Heart left ventricle (tissue), 16 donors: ENCODE results near the gene CELF2. TPM values are rescaled to one million over a fixed set of nuclear protein-coding genes. Genes with fewer than 3 reads are reported as not detected.

ENCODE experiments used
- ATAC-seq, 4 donors: fragments of 200-7000 bp; cut with Tn5 transposase; one replicate each; pipeline ENCODE4 v1.9.1; 2020 to 2022; ENCODE audit warnings: moderate library complexity in 4 of 4, mild to moderate bottlenecking in 3 of 4, moderate number of reproducible peaks in 1 of 4
- DNase-seq, 5 donors: peaks; one replicate each; pipeline ENCODE4 v3.0.0-alpha.2; 2020
- H3K27ac ChIP-seq, 12 donors: fragments of 200-600 bp; sonication (generic) in 4 of 12; one replicate each; pipeline versions ENCODE4 v1.5.0 to v1.8.0; 2016 to 2022; ENCODE audit warnings: mild to moderate bottlenecking in 2 of 12
- H3K27me3 ChIP-seq, 9 donors: fragments of 200-600 bp; sonication (generic) in 2 of 9; one replicate each; pipeline versions ENCODE4 v1.5.1 to v1.8.0; 2016 to 2022; ENCODE audit warnings: mild to moderate bottlenecking in 3 of 9
- H3K36me3 ChIP-seq, 9 donors: fragments of 200-600 bp; sonication (generic) in 2 of 9; one replicate each; pipeline versions ENCODE4 v1.5.0 to v1.8.0; 2018 to 2022; ENCODE audit warnings: mild to moderate bottlenecking in 2 of 9
- H3K4me1 ChIP-seq, 12 donors: fragments of 200-600 bp; sonication (generic) in 4 of 12; one replicate each; pipeline versions ENCODE4 v1.5.0 to v1.8.0; 2016 to 2022; ENCODE audit warnings: mild to moderate bottlenecking in 3 of 12
- H3K4me3 ChIP-seq, 12 donors: fragments of 200-600 bp; sonication (generic) in 4 of 12; one replicate each; pipeline versions ENCODE4 v1.5.0 to v1.8.0; 2017 to 2022; ENCODE audit warnings: mild to moderate bottlenecking in 9 of 12, moderate library complexity in 4 of 12
- H3K9me3 ChIP-seq, 12 donors: fragments of 200-600 bp; sonication (generic) in 4 of 12; one replicate each; pipeline versions ENCODE4 v1.5.0 to v1.8.0; 2016 to 2022; ENCODE audit warnings: mild to moderate bottlenecking in 1 of 12
- CTCF ChIP-seq, 12 donors: fragments of 200-600 bp; sonication (generic) in 4 of 12; IDR thresholded peaks; one replicate each; pipeline versions ENCODE4 v1.5.0 to v1.8.0; 2018 to 2022; ENCODE audit warnings: antibody characterized with exemption in 12 of 12, mild to moderate bottlenecking in 5 of 12
- POLR2A ChIP-seq, 2 donors: fragments of 450-650 bp; IDR thresholded peaks; one replicate each; pipeline ENCODE4 v1.6.1; 2017; ENCODE audit warnings: antibody characterized with exemption in 2 of 2, mild to moderate bottlenecking in 2 of 2, moderate library complexity in 2 of 2
- WGBS, 4 donors: extraction: QIAGEN DNeasy Blood & Tissue Kit in 2 of 4; methylation state at CpG; one replicate each; pipeline versions ENCODE4 v1.1.5 to v1.1.7; 2013 to 2018; 5-methylcytosine and 5-hydroxymethylcytosine counted together
- intact Hi-C, 10 donors: fragments of 100-400 bp; cut with DNase I; formaldehyde crosslinking; loops; one replicate each; pipeline versions ENCODE4 v1.11.1 to v1.14.2; 2022
- polyA plus RNA-seq, 2 donors: library from polyadenylated mRNA; stranded (reverse); fragments of 200-250 nt; gene quantifications; one replicate each; pipeline ENCODE4 v1.2.3, GENCODE V29; 2013
- total RNA-seq, 9 donors: library from RNA; depleted of rRNA in 2 of 9; stranded (reverse); fragments of >200 nt in 2 of 9; fragmentation: NEBNext Ultra II Directional in 3 of 9; extraction: Animal tissue kit (Norgen Biotek cat#: 25700) in 3 of 9; gene quantifications; one replicate each; pipeline versions ENCODE4 v1.1.0 to v1.2.4, GENCODE V29; 2016 to 2023
- donor health status: ischemic (EF 13 %, LVEDD 7.1; RV severe dilation, severe dysfunction).
- donor health status: healthy with polysubstance abuse.
- donor health status: DM: no; HTN: yes; CAD: no.
- donor health status: DM: no; HTN: no; CAD: no.
- donor health status: ischemic (EF 25% LVEDD 6.9; RV normal size, moderate dysfunction).
- donor health status: ischemic (EF 25% LVEDD 5.7; RV mildly dilated, moderate dysfunction).
- donor health status: healthy.
- donor health status: DM: yes; HTN: yes; CAD: no.
- donor health status: ischemic (EF 35%, LVEDD 5.7; RV mildly dilated, moderate dysfunction).
- donor health status: nonischemic (EF 11% LVEDD 7.7; RV severe dilation, severe dysfunction).
- donor health status: DM: yes; HTN: yes; CAD: no.
- donor health status: PGD.
- donor health status: ischemic (EF 29% LVEDD 5.4; RV normal size, mild dysfunction).
- donor health status: nonischemic (EF 23%, LVEDD 6.1; RV moderate dilation, normal function).

CELF2 gene
- total and polyA plus RNA-seq, 11 donors = 14.2 to 103 (median 67.1) TPM

- WGBS, 4 donors = 84 to 89% (median 86%) methylated on average over 4 of the region's 4 CpGs
- Histone ChIP-seq H3K9me3 (no peaks in the 10 kb centered on the region), H3K27ac (no peak overlapping the region), H3K4me3 (no peak overlapping the region), H3K36me3 (no peaks in the 10 kb centered on the region), H3K27me3 (no peaks in the 10 kb centered on the region), H3K4me1 (peaks cover 0 to 78% (median 36%) of the 10 kb centered on the region in 12 donors)
- intact Hi-C loops = no loop called here
- DNase-seq (no peak), ATAC-seq (no peak)
- TF ChIP-seq POLR2A (IDR thresholded peaks at IDR 0.05) (no peak), CTCF (IDR thresholded peaks at IDR 0.05) (no peak)
Measured at GRCh38 chr10:11068861-11069633, 51.4 kb downstream of the CELF2 start.

GRCh38 chr10:11073410-11073809 lies 55.7 kb downstream of the CELF2 start:
- no peak for DNase-seq
- Histone ChIP-seq H3K27ac (peak overlapping the region in 9 of 12 donors; percentile 4 to 67 (median 36)), H3K9me3 (no peaks in the 10 kb centered on the region), H3K27me3 (no peaks in the 10 kb centered on the region), H3K4me1 (peaks cover 0 to 78% (median 33%) of the 10 kb centered on the region in 12 donors), H3K4me3 (no peak overlapping the region), H3K36me3 (no peaks in the 10 kb centered on the region)
- intact Hi-C loops = no loop called here
- 42 to 54% (median 44%) methylated on average over 4 of the region's 4 CpGs for WGBS, 4 donors
- TF ChIP-seq POLR2A (IDR thresholded peaks at IDR 0.05) = no peak
- no peak for TF ChIP-seq CTCF (IDR thresholded peaks at IDR 0.05)
- peak; percentile 64 to 86 (median 79) for ATAC-seq

GRCh38 chr10:11074536-11075267 lies 57.0 kb downstream of the CELF2 start:
- intact Hi-C loops = no loop called here
- Histone ChIP-seq H3K4me1 (peaks cover 0 to 78% (median 33%) of the 10 kb centered on the region in 12 donors), H3K9me3 (no peaks in the 10 kb centered on the region), H3K36me3 (no peaks in the 10 kb centered on the region), H3K27me3 (no peaks in the 10 kb centered on the region), H3K27ac (peak overlapping the region in 5 of 12 donors; percentile 22 to 65 (median 47)), H3K4me3 (no peak overlapping the region)
- WGBS, 4 donors = 72 to 78% (median 72%) methylated on average over 4 of the region's 4 CpGs
- DNase-seq (no peak), ATAC-seq (peak in 1 of 4 donors; percentile 42)
- TF ChIP-seq CTCF (IDR thresholded peaks at IDR 0.05) = no peak
- no peak for TF ChIP-seq POLR2A (IDR thresholded peaks at IDR 0.05)

- ATAC-seq = no peak
Measured at GRCh38 chr10:11076221-11076620, 58.5 kb downstream of the CELF2 start.

More at GRCh38 chr10:11076221-11076620, 58.5 kb downstream of the CELF2 start:
- 61 to 71% (median 66%) methylated on average over 4 of the region's 4 CpGs for WGBS, 4 donors
- peak overlapping the region in 2 of 12 donors; percentile 10 to 15 for H3K27ac ChIP-seq
- TF ChIP-seq POLR2A (IDR thresholded peaks at IDR 0.05) (no peak), CTCF (IDR thresholded peaks at IDR 0.05) (no peak)
- peaks cover 0 to 79% (median 37%) of the 10 kb centered on the region in 12 donors for H3K4me1 ChIP-seq
- H3K36me3 ChIP-seq = no peaks in the 10 kb centered on the region
- no peaks in the 10 kb centered on the region for H3K9me3 ChIP-seq
- no peak for DNase-seq
- intact Hi-C loops = no loop called here
- H3K27me3 ChIP-seq = no peaks in the 10 kb centered on the region
- no peak overlapping the region for H3K4me3 ChIP-seq
